OCI-LY1 (cell line): ENCODE data around the gene TRIP10.

Experiments used
- CTCF ChIP-seq: fragments of 200-600 bp; sonication (generic), shearing (Covaris generic); IDR thresholded peaks from 2 replicates; pipeline ENCODE4 v1.5.1; 2017; ENCODE audit warnings: mild to moderate bottlenecking, antibody characterized with exemption, low read length, moderate library complexity, mixed read lengths
- EZH2 ChIP-seq: fragments of 200-600 bp; sonication (generic), shearing (Covaris generic); IDR thresholded peaks from 2 replicates; pipeline ENCODE4 v1.8.0; 2017; ENCODE audit warnings: borderline replicate concordance, mixed run types, mild to moderate bottlenecking, antibody characterized with exemption, low read length, moderate library complexity, mixed read lengths

DNA sequence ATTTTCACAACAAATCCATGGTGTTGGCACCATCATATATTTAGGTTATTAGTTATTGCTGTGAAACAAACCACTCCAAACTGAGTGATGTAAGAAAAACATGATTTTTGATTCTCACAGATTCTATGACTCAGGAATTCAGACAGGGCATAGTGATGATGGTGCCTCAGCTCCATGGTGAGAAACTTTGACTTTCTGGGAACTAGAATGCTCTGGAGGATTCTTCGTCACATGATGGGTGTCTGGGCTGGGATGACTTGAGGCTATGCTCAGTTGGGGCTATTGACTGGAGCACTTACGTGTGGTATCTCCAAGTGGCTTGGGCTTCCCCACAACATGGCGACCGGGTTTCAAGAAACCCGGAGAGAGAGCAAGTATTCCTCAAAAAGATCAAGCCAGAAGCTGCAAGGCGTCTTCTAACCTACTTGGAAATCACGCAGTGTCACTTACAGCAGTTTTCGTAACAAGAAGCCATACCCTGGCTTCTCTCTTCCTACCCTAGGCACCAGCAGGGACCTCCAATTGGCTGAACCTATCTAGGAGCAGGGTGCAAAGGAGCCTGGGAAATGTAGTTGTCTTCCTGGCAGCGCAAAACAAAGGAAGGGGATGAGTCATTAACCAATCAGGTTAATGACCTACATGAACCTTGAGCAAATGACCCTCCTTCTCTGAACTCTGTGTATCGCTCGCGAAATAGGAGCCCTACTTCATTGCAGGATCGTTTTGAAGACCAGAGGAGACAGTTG is 55.4 kb downstream of the TRIP10 start:
- TF ChIP-seq CTCF (no peak), EZH2 (no peak)
